Liver (tissue), 9 donors: ENCODE results near the gene HARBI1. TPM values are rescaled to one million over a fixed set of nuclear protein-coding genes. Genes with fewer than 3 reads are reported as not detected.

Experiments
- DNase-seq: peaks from one replicate; pipeline ENCODE4 v3.0.0-alpha.2; 2017; ENCODE audit warnings: low spot score
- H3K27ac ChIP-seq, 2 donors: one replicate each; pipeline ENCODE4 v1.7.0; 2013; ENCODE audit warnings: inconsistent platforms in 2 of 2, low read length in 2 of 2, control low read depth in 1 of 2, low read depth in 1 of 2, mild to moderate bottlenecking in 1 of 2
- H3K27me3 ChIP-seq, 4 donors: one replicate each; pipeline versions ENCODE4 v1.6.1 to v1.7.0; 2013; ENCODE audit warnings: low read length in 3 of 4, inconsistent platforms in 1 of 4, mild to moderate bottlenecking in 1 of 4, moderate library complexity in 1 of 4; ENCODE audit not compliant: control insufficient read depth in 4 of 4, insufficient read depth in 4 of 4
- H3K36me3 ChIP-seq, 4 donors: one replicate each; pipeline versions ENCODE4 v1.6.1 to v1.7.0; 2013; ENCODE audit warnings: low read length in 3 of 4, mild to moderate bottlenecking in 3 of 4, low read depth in 1 of 4, moderate library complexity in 1 of 4; ENCODE audit not compliant: control insufficient read depth in 4 of 4, insufficient read depth in 3 of 4
- H3K4me1 ChIP-seq, 4 donors: one replicate each; pipeline versions ENCODE4 v1.6.1 to v1.7.0; 2013; ENCODE audit warnings: low read length in 3 of 4, mild to moderate bottlenecking in 3 of 4, moderate library complexity in 1 of 4; ENCODE audit not compliant: control insufficient read depth in 4 of 4, insufficient read depth in 4 of 4
- H3K4me3 ChIP-seq, 3 donors: one replicate each; pipeline versions ENCODE4 v1.6.1 to v1.7.0; 2013; ENCODE audit warnings: low read length in 3 of 3, control low read depth in 1 of 3, low read depth in 1 of 3, mild to moderate bottlenecking in 1 of 3
- H3K9ac ChIP-seq, 2 donors: one replicate each; pipeline ENCODE4 v1.7.0; 2013; ENCODE audit warnings: low read length in 2 of 2, mild to moderate bottlenecking in 2 of 2, moderate library complexity in 2 of 2, control low read depth in 1 of 2, low read depth in 1 of 2
- H3K9me3 ChIP-seq, 4 donors: one replicate each; pipeline versions ENCODE4 v1.6.1 to v1.7.0; 2013; ENCODE audit warnings: low read length in 3 of 4; ENCODE audit not compliant: control insufficient read depth in 4 of 4
- ATF3 ChIP-seq: IDR thresholded peaks from 2 replicates; pipeline ENCODE4 v1.6.1; 2016; ENCODE audit warnings: antibody characterized with exemption
- CTCF ChIP-seq: fragments of 150-350 bp; IDR thresholded peaks from 2 replicates; pipeline ENCODE4 v1.5.1; 2017; ENCODE audit warnings: improper control_type of control experiment, low read depth, low read length; ENCODE audit not compliant: missing input control
- FOXA1 ChIP-seq: IDR thresholded peaks from 2 replicates; pipeline ENCODE4 v1.6.1; 2016; ENCODE audit warnings: antibody characterized with exemption
- FOXA2 ChIP-seq: IDR thresholded peaks from 2 replicates; pipeline ENCODE4 v1.6.1; 2016; ENCODE audit warnings: antibody characterized with exemption
- GABPA ChIP-seq, 2 donors: IDR thresholded peaks in 1 of 2; conservative IDR thresholded peaks in 1 of 2; 2 replicates each; pipeline ENCODE4 v1.6.1; 2016; ENCODE audit warnings: antibody characterized with exemption in 2 of 2, mild to moderate bottlenecking in 1 of 2, moderate library complexity in 1 of 2
- HNF4A ChIP-seq, 2 donors: conservative IDR thresholded peaks; 2 replicates each; pipeline ENCODE4 v1.6.1; 2016; ENCODE audit warnings: antibody characterized with exemption in 2 of 2, mild to moderate bottlenecking in 2 of 2
- JUND ChIP-seq, 2 donors: IDR thresholded peaks; 2 replicates each; pipeline ENCODE4 v1.6.1; 2016; ENCODE audit warnings: antibody characterized with exemption in 2 of 2
- MAX ChIP-seq: IDR thresholded peaks from 2 replicates; pipeline ENCODE4 v1.6.1; 2016; ENCODE audit warnings: antibody characterized with exemption
- NR2F2 ChIP-seq: IDR thresholded peaks from 2 replicates; pipeline ENCODE4 v1.6.1; 2016; ENCODE audit warnings: antibody characterized with exemption
- REST ChIP-seq: IDR thresholded peaks from 2 replicates; pipeline ENCODE4 v1.6.1; 2016; ENCODE audit warnings: antibody characterized with exemption, mild to moderate bottlenecking
- RXRA ChIP-seq, 2 donors: IDR thresholded peaks; 2 replicates each; pipeline ENCODE4 v1.6.1; 2017 to 2018; ENCODE audit warnings: antibody characterized with exemption in 2 of 2, mild to moderate bottlenecking in 1 of 2
- SP1 ChIP-seq: IDR thresholded peaks from 2 replicates; pipeline ENCODE4 v1.6.1; 2018; ENCODE audit warnings: antibody characterized with exemption, mild to moderate bottlenecking
- TAF1 ChIP-seq: conservative IDR thresholded peaks from 2 replicates; pipeline ENCODE4 v1.6.1; 2016; ENCODE audit warnings: antibody characterized with exemption, mild to moderate bottlenecking
- YY1 ChIP-seq: IDR thresholded peaks from 2 replicates; pipeline ENCODE4 v1.6.1; 2016; ENCODE audit warnings: antibody characterized with exemption, mild to moderate bottlenecking
- ZBTB33 ChIP-seq: IDR thresholded peaks from 2 replicates; pipeline ENCODE4 v1.6.1; 2016; ENCODE audit warnings: antibody characterized with exemption
- WGBS: extraction: QIAGEN DNeasy Blood & Tissue Kit; methylation state at CpG from one replicate; pipeline ENCODE4 v1.1.7; 2013; 5-methylcytosine and 5-hydroxymethylcytosine counted together
- polyA plus RNA-seq, 2 donors: library from polyadenylated mRNA; stranded (reverse) in 1 of 2; unstranded in 1 of 2; fragments of 200-250 nt in 1 of 2; fragments of >200 nt in 1 of 2; fragmentation: Nextera tagmentation in 1 of 2; extraction: Ambion mirVana in 1 of 2; gene quantifications; one replicate each; pipeline versions ENCODE4 v1.2.1 to v1.2.3, GENCODE V29; 2013 to 2015
- total RNA-seq, 2 donors: library from RNA; depleted of rRNA; stranded (reverse); fragments of >200 nt; gene quantifications; one replicate each; pipeline ENCODE4 v1.2.3, GENCODE V29; 2014
- donor health status: healthy.
- donor health status: healthy.
- donor health status: healthy.
- donor health status: healthy.
- donor health status: healthy.

The HARBI1 gene
- total and polyA plus RNA-seq, 4 donors = 2.5 to 5.9 (median 3.3) TPM

- TF ChIP-seq GABPA (IDR thresholded peaks at IDR 0.05 in 1 of 2, conservative IDR thresholded peaks at IDR 0.05 in 1 of 2) (no peak), CTCF (no peak), TAF1 (no peak), JUND (IDR thresholded peaks at IDR 0.05) (no peak)
Observed at GRCh38 chr11:46615756-46616155, 1.3 kb downstream of the HARBI1 start (continued).

GRCh38 chr11:46612326-46612725 is 4.7 kb downstream of the HARBI1 start:
- 94% methylated on average over 2 of the region's 2 CpGs for WGBS
- Histone ChIP-seq H3K4me3 (no peak overlapping the region), H3K27me3 (no peaks in the 10 kb centered on the region), H3K9me3 (no peaks in the 10 kb centered on the region), H3K36me3 (no peaks in the 10 kb centered on the region), H3K9ac (no peak overlapping the region), H3K4me1 (peaks cover 2 to 13% (median 9%) of the 10 kb centered on the region in 4 donors), H3K27ac (no peak overlapping the region)
- TF ChIP-seq RXRA (IDR thresholded peaks at IDR 0.05) (no peak), SP1 (no peak), ZBTB33 (no peak), MAX (no peak), NR2F2 (no peak), FOXA1 (no peak), GABPA (IDR thresholded peaks at IDR 0.05 in 1 of 2, conservative IDR thresholded peaks at IDR 0.05 in 1 of 2) (no peak)
- no peak for DNase-seq

- Histone ChIP-seq H3K27ac (no peak overlapping the region), H3K9me3 (no peaks in the 10 kb centered on the region)
- TF ChIP-seq JUND (IDR thresholded peaks at IDR 0.05) (no peak), TAF1 (no peak), FOXA1 (no peak), FOXA2 (no peak), YY1 (no peak), HNF4A (conservative IDR thresholded peaks at IDR 0.05) (no peak), CTCF (no peak), GABPA (IDR thresholded peaks at IDR 0.05 in 1 of 2, conservative IDR thresholded peaks at IDR 0.05 in 1 of 2) (no peak), ATF3 (no peak), REST (no peak), NR2F2 (no peak), MAX (no peak), RXRA (IDR thresholded peaks at IDR 0.05) (no peak), SP1 (no peak)
Observed at GRCh38 chr11:46611526-46612304, 5.3 kb downstream of the HARBI1 start.

More at GRCh38 chr11:46611526-46612304, 5.3 kb downstream of the HARBI1 start:
- no peaks in the 10 kb centered on the region for H3K36me3 ChIP-seq
- DNase-seq = peak; percentile 52
- WGBS = 73% methylated on average over 5 of the region's 5 CpGs
- no peak overlapping the region for H3K4me3 ChIP-seq
- H3K27me3 ChIP-seq = no peaks in the 10 kb centered on the region
- peaks cover 2 to 13% (median 9%) of the 10 kb centered on the region in 4 donors for H3K4me1 ChIP-seq
- H3K9ac ChIP-seq = no peak overlapping the region
